Superior temporal gyrus (tissue), 1 donor: ENCODE data around the gene C1QL2.

ENCODE experiments used
- DNase-seq: peaks from one replicate; pipeline ENCODE4 v3.0.0-alpha.2; 2016; ENCODE audit errors: extremely low spot score

The C1QL2 gene

GRCh38 chr2:119179202-119179601 lies 20.7 kb upstream of the C1QL2 start:
- DNase-seq = no peak

GRCh38 chr2:119178776-119179175 lies 20.2 kb upstream of the C1QL2 start:
- no peak for DNase-seq

GRCh38 chr2:119177838-119178190 lies 19.3 kb upstream of the C1QL2 start:
- DNase-seq = no peak

GRCh38 chr2:119177171-119177837 lies 18.8 kb upstream of the C1QL2 start:
- no peak for DNase-seq

- no peak for DNase-seq
Observed at GRCh38 chr2:119175517-119175916, 17.0 kb upstream of the C1QL2 start.

GRCh38 chr2:119174993-119175347 lies 16.4 kb upstream of the C1QL2 start:
- no peak for DNase-seq

GRCh38 chr2:119174216-119174992 lies 15.9 kb upstream of the C1QL2 start:
- peak; percentile 24 for DNase-seq

GRCh38 chr2:119173556-119174060 lies 15.1 kb upstream of the C1QL2 start:
- no peak for DNase-seq

- no peak for DNase-seq
Observed at GRCh38 chr2:119170504-119170903, 12.0 kb upstream of the C1QL2 start.

- no peak for DNase-seq
Observed at GRCh38 chr2:119169717-119170116, 11.2 kb upstream of the C1QL2 start.

GRCh38 chr2:119160361-119160990 lies 1.9 kb upstream of the C1QL2 start:
- DNase-seq = no peak

- DNase-seq = no peak
Observed at GRCh38 chr2:119157850-119158511, 570 bp downstream of the C1QL2 start.

GRCh38 chr2:119156891-119157773 lies 1.4 kb downstream of the C1QL2 start:
- no peak for DNase-seq

- DNase-seq = no peak
Observed at GRCh38 chr2:119156105-119156890, 2.3 kb downstream of the C1QL2 start.

- no peak for DNase-seq
Observed at GRCh38 chr2:119155633-119156032, 2.9 kb downstream of the C1QL2 start.

GRCh38 chr2:119154076-119154475 lies 4.5 kb downstream of the C1QL2 start:
- no peak for DNase-seq

GRCh38 chr2:119149611-119150010 lies 8.9 kb downstream of the C1QL2 start:
- DNase-seq = no peak

- DNase-seq = no peak
Observed at GRCh38 chr2:119147776-119148715, 10.5 kb downstream of the C1QL2 start.

- DNase-seq = no peak
Observed at GRCh38 chr2:119144806-119145205, 13.7 kb downstream of the C1QL2 start.
